OCI-LY7 (cell line): ENCODE results near the gene ARPC2. TPM values are rescaled to one million over a fixed set of nuclear protein-coding genes. Genes with fewer than 3 reads are reported as not detected.

ENCODE experiments used
- BruUV-seq: library from RNA; stranded (reverse); fragments of 400-500 nt; replicated peaks from 2 replicates; lab custom pipeline; 2021; lab: Mats Ljungman, UMichigan
- CTCF ChIA-PET: fragments of 300-600 bp; sonication (Branson Sonifier 250); formaldehyde crosslinking; loops from one replicate; lab custom pipeline; 2022; ENCODE audit warnings: antibody characterized with exemption; ENCODE audit not compliant: unreplicated experiment; lab: Charles Lee
- POLR2A ChIA-PET: fragments of 300-600 bp; sonication (Branson Sonifier 250); formaldehyde crosslinking; loops from one replicate; lab custom pipeline; 2022; ENCODE audit warnings: antibody characterized with exemption; lab: Charles Lee
- DNase-seq: peaks from one replicate; pipeline ENCODE4 v3.0.0-alpha.2; 2015; ENCODE audit warnings: low spot score
- H2AFZ ChIP-seq: fragments of 200-600 bp; sonication (generic), shearing (Covaris generic); 2 replicates; pipeline ENCODE4 v1.6.1; 2014; ENCODE audit warnings: mild to moderate bottlenecking, antibody characterized with exemption, low read length, moderate library complexity
- H3K27ac ChIP-seq: fragments of 200-600 bp; sonication (generic); 2 replicates; pipeline ENCODE4 v1.5.1; 2014; ENCODE audit warnings: mixed run types, low read depth, mild to moderate bottlenecking, moderate library complexity, low read length, inconsistent platforms; ENCODE audit not compliant: poor library complexity, severe bottlenecking
- H3K36me3 ChIP-seq: fragments of 200-600 bp; sonication (generic); 2 replicates; pipeline ENCODE4 v1.6.1; 2014; ENCODE audit warnings: mild to moderate bottlenecking, antibody characterized with exemption, low read length, moderate library complexity, mixed read lengths; ENCODE audit not compliant: insufficient read depth
- H3K4me1 ChIP-seq: fragments of 200-600 bp; sonication (generic); 2 replicates; pipeline ENCODE4 v1.5.1; 2014; ENCODE audit warnings: mild to moderate bottlenecking, low read length; ENCODE audit not compliant: insufficient read depth, poor library complexity, severe bottlenecking
- H3K4me2 ChIP-seq: fragments of 200-600 bp; sonication (generic); 2 replicates; pipeline ENCODE4 v1.6.1; 2014; ENCODE audit warnings: mild to moderate bottlenecking, low read length
- H3K4me3 ChIP-seq: fragments of 200-600 bp; sonication (generic); 2 replicates; pipeline ENCODE4 v1.5.1; 2014; ENCODE audit warnings: mild to moderate bottlenecking, low read depth, low read length; ENCODE audit not compliant: poor library complexity, severe bottlenecking
- H3K79me2 ChIP-seq: fragments of 200-600 bp; sonication (generic); 2 replicates; pipeline ENCODE4 v1.6.1; 2016; ENCODE audit warnings: low read depth, mild to moderate bottlenecking, low read length, moderate library complexity, mixed read lengths; ENCODE audit not compliant: insufficient read depth
- H3K9me2 ChIP-seq: fragments of 200-600 bp; sonication (generic); 2 replicates; pipeline ENCODE4 v1.6.1; 2016; ENCODE audit warnings: mild to moderate bottlenecking, low read length, mixed read lengths; ENCODE audit not compliant: insufficient read depth
- H3K9me3 ChIP-seq: fragments of 200-600 bp; sonication (generic); 2 replicates; pipeline ENCODE4 v1.6.1; 2014; ENCODE audit warnings: mild to moderate bottlenecking, mixed run types, low read length, mixed read lengths
- H4K20me1 ChIP-seq: fragments of 200-600 bp; sonication (generic); 2 replicates; pipeline ENCODE4 v1.6.1; 2014; ENCODE audit warnings: mild to moderate bottlenecking, antibody characterized with exemption, low read length, moderate library complexity, mixed read lengths; ENCODE audit not compliant: insufficient read depth
- CTCF ChIP-seq: fragments of 200-600 bp; sonication (generic); conservative IDR thresholded peaks from 2 replicates; pipeline ENCODE4 v1.5.1; 2014; ENCODE audit warnings: mild to moderate bottlenecking, antibody characterized with exemption, low read length, moderate library complexity, mixed read lengths
- EZH2phosphoT487 ChIP-seq: fragments of 200-600 bp; sonication (generic); IDR thresholded peaks from 2 replicates; pipeline ENCODE4 v1.6.1; 2018; ENCODE audit warnings: low read depth, borderline replicate concordance, mild to moderate bottlenecking, mixed run types, antibody characterized with exemption, low read length, moderate library complexity, mixed read lengths
- intact Hi-C: fragments of 100-400 bp; cut with micrococcal nuclease; formaldehyde crosslinking; loops from one replicate; pipeline ENCODE4 v1.10.0; 2022; ENCODE audit not compliant: unreplicated experiment
- total RNA-seq, 2 experiments: library from RNA; depleted of rRNA in 1 of 2; stranded (reverse); fragments of >200 nt in 1 of 2; shearing (Covaris generic) in 1 of 2; gene quantifications; 2 replicates each; pipeline ENCODE4 v1.2.3, GENCODE V29; 2014 to 2022

ARPC2 gene
- total RNA-seq, 2 experiments from 2014 or later = 264 to 545 TPM

GRCh38 chr2:218252509-218253231, 35.7 kb downstream of the ARPC2 start:
- Histone ChIP-seq H3K36me3 (peaks cover 93% of the 10 kb centered on the region), H3K27ac (no peak overlapping the region), H2AFZ (no peak overlapping the region), H3K79me2 (no peaks in the 10 kb centered on the region), H4K20me1 (no peaks in the 10 kb centered on the region), H3K4me3 (no peak overlapping the region), H3K9me3 (no peaks in the 10 kb centered on the region), H3K4me1 (peaks cover 6% of the 10 kb centered on the region), H3K4me2 (no peak overlapping the region), H3K9me2 (no peaks in the 10 kb centered on the region)
- DNase-seq = no peak
- ChIA-PET POLR2A (interaction anchor here (0.6 to 1.0 kb wide), 3 partner anchors 15 to 61 kb away, joined by 3 to 6 read pairs (median 3); no protein-coding TSS in a partner anchor), CTCF (no interaction called here)
- intact Hi-C loops = no loop called here
- no peak for TF ChIP-seq EZH2phosphoT487
- TF ChIP-seq CTCF = no peak
- no TSS peak for BruUV-seq

GRCh38 chr2:218253232-218253625, 36.2 kb downstream of the ARPC2 start:
- Histone ChIP-seq H3K36me3 (peaks cover 87% of the 10 kb centered on the region), H3K9me2 (no peaks in the 10 kb centered on the region), H3K9me3 (no peaks in the 10 kb centered on the region), H3K27ac (no peak overlapping the region), H4K20me1 (no peaks in the 10 kb centered on the region), H3K4me3 (no peak overlapping the region), H2AFZ (no peak overlapping the region), H3K4me1 (peaks cover 11% of the 10 kb centered on the region), H3K4me2 (no peak overlapping the region), H3K79me2 (no peaks in the 10 kb centered on the region)
- DNase-seq = no peak
- intact Hi-C loops = no loop called here
- ChIA-PET CTCF (no interaction called here), POLR2A (interaction anchor here (0.6 to 1.0 kb wide), 4 partner anchors 34 to 389 kb away, joined by 3 read pairs; no protein-coding TSS in a partner anchor)
- BruUV-seq = no TSS peak
- TF ChIP-seq CTCF (no peak), EZH2phosphoT487 (no peak)

GRCh38 chr2:218255446-218255845, 38.5 kb downstream of the ARPC2 start:
- intact Hi-C loops = no loop called here
- no peak overlapping the region for H3K27ac ChIP-seq
- no peak for DNase-seq
- H3K36me3 ChIP-seq = peaks cover 65% of the 10 kb centered on the region
- CTCF ChIA-PET = interaction anchor here (1.7 kb wide), 1 partner anchor 24 kb away, joined by 4 read pairs; no protein-coding TSS in a partner anchor
- no peak overlapping the region for H3K4me2 ChIP-seq
- BruUV-seq = no TSS peak
- no peaks in the 10 kb centered on the region for H3K79me2 ChIP-seq
- no peaks in the 10 kb centered on the region for H4K20me1 ChIP-seq
- POLR2A ChIA-PET = interaction anchor here (0.6 to 1.5 kb wide), 4 partner anchors 11 to 1169 kb away, joined by 3 to 7 read pairs (median 4); no protein-coding TSS in a partner anchor
- TF ChIP-seq EZH2phosphoT487 (no peak), CTCF (no peak)
- H3K9me3 ChIP-seq = no peaks in the 10 kb centered on the region
- H2AFZ ChIP-seq = no peak overlapping the region
- H3K9me2 ChIP-seq = no peaks in the 10 kb centered on the region
- no peak overlapping the region for H3K4me3 ChIP-seq
- peaks cover 29% of the 10 kb centered on the region for H3K4me1 ChIP-seq
